ENCODE data around the gene IST1.

IST1 gene

GRCh38 chr16:71873199-71873598, 22.1 kb upstream of the IST1 start:
- in situ Hi-C loops (cut with HindIII; ENCODE audit: low sequenced_read_pairs): no loop called here

DNA sequence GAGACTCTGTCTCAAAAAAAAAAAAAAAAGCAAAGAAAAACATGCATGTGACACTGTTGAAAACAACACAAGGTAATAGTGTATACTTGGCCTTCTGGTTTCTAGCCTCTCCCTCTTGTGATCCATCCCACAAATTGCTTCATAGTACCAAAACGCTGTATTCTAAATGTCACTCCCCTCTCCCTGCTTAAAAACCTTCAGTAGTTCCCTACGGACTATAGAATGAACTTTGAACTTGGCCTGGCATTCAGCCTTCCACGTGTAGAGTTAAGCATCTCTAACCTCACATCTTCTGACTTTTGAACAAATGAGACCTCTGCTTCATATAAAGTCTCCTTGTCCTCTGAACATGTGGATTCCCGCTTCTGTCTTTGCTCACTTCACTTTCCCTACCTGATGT, 16.4 kb upstream of the IST1 start:
- no peak for DNase-seq (ENCODE audit: low read depth)
- in situ Hi-C loops (cut with HindIII; ENCODE audit: low sequenced_read_pairs): no loop called here
- TF ChIP-seq, protein P1, sequence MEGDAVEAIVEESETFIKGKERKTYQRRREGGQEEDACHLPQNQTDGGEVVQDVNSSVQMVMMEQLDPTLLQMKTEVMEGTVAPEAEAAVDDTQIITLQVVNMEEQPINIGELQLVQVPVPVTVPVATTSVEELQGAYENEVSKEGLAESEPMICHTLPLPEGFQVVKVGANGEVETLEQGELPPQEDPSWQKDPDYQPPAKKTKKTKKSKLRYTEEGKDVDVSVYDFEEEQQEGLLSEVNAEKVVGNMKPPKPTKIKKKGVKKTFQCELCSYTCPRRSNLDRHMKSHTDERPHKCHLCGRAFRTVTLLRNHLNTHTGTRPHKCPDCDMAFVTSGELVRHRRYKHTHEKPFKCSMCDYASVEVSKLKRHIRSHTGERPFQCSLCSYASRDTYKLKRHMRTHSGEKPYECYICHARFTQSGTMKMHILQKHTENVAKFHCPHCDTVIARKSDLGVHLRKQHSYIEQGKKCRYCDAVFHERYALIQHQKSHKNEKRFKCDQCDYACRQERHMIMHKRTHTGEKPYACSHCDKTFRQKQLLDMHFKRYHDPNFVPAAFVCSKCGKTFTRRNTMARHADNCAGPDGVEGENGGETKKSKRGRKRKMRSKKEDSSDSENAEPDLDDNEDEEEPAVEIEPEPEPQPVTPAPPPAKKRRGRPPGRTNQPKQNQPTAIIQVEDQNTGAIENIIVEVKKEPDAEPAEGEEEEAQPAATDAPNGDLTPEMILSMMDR (IDR thresholded peaks at IDR 0.05; ENCODE audit: low read depth, low read length, missing control alignments): no peak
- H3K4me3 ChIP-seq (ENCODE audit: low read depth, low read length): no peak overlapping the region

More at GRCh38 chr16:71873199-71873598, 22.1 kb upstream of the IST1 start:
- TF ChIP-seq, protein P1 (IDR thresholded peaks at IDR 0.05; ENCODE audit: low read depth, low read length, missing control alignments): no peak
- no peak for DNase-seq (ENCODE audit: low read depth)
- no peak overlapping the region for H3K4me3 ChIP-seq (ENCODE audit: low read depth, low read length)

GRCh38 chr16:71880176-71880575, 15.2 kb upstream of the IST1 start:
- TF ChIP-seq, protein P1 (IDR thresholded peaks at IDR 0.05; ENCODE audit: low read depth, low read length, missing control alignments): no peak
- DNase-seq (ENCODE audit: low read depth): no peak
- in situ Hi-C loops (cut with HindIII; ENCODE audit: low sequenced_read_pairs): no loop called here
- no peak overlapping the region for H3K4me3 ChIP-seq (ENCODE audit: low read depth, low read length)

GRCh38 chr16:71882505-71883167, 12.7 kb upstream of the IST1 start:
- DNase-seq (ENCODE audit: low read depth): peak; percentile 69
- TF ChIP-seq, protein P1 (IDR thresholded peaks at IDR 0.05; ENCODE audit: low read depth, low read length, missing control alignments): peak; percentile 96
- in situ Hi-C loops (cut with HindIII; ENCODE audit: low sequenced_read_pairs): no loop called here
- H3K4me3 ChIP-seq (ENCODE audit: low read depth, low read length): peak overlapping the region; percentile 56

DNA sequence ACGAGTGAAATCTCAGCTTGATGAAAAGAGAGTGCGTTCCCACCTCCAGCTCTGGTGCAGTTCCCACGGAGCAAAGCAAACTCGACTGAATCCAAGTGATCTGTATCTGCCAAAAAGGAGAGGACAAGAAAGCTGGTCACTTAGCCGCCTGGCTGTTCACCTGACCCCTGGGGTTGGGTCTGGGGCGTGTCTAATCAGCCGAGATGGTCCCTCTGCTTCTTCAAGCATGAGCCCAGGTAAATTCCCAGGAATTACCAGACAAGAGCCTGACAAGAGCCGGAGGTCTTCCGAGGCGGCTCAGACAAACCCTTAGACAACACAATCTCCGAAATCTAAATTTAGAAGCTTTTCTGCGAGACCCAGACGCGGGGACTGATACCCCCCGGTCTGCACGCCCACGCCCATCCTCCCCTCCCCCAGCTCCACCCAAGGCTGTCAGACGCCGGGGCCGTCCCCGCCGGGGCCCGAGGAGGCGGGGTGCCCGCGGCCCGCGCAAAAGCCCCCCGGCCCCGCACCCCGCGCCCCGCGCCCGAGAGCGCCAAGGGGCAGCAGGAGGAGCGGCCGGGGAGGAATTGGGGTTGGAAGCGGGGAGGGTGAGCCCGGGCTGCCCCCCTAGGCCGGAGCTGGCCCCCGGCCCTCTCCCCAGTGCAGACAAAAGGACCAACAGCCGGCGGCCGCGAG, 12.0 kb upstream of the IST1 start:
- TF ChIP-seq, protein P1 (IDR thresholded peaks at IDR 0.05; ENCODE audit: low read depth, low read length, missing control alignments): no peak
- in situ Hi-C loops (cut with HindIII; ENCODE audit: low sequenced_read_pairs): no loop called here
- peak overlapping the region; percentile 56 for H3K4me3 ChIP-seq (ENCODE audit: low read depth, low read length)
- no peak for DNase-seq (ENCODE audit: low read depth)

GRCh38 chr16:71883849-71884638, 11.3 kb upstream of the IST1 start, which contains the start of gene ZNF821:
Gene ZNF821 (minus strand): TSS chr16:71884182. CDS start chr16:71879946, 4,236 bp downstream.
- in situ Hi-C loops (cut with HindIII; ENCODE audit: low sequenced_read_pairs): no loop called here
- peak; percentile 28 for DNase-seq (ENCODE audit: low read depth)
- TF ChIP-seq, protein P1 (IDR thresholded peaks at IDR 0.05; ENCODE audit: low read depth, low read length, missing control alignments): peak; percentile 51
- peak within 1 kb of the TSS; percentile 56 for H3K4me3 ChIP-seq (ENCODE audit: low read depth, low read length)
